Lower leg skin (tissue), 4 donors: ENCODE measurements around the gene GIT2. TPM values are rescaled to one million over a fixed set of nuclear protein-coding genes. Genes with fewer than 3 reads are reported as not detected.

Experiments used
- DNase-seq, 2 donors: peaks; one replicate each; pipeline ENCODE4 v3.0.0-alpha.2; 2019; ENCODE audit warnings: low spot score in 2 of 2
- H3K4me3 ChIP-seq: fragments of 200-600 bp; sonication (generic); 2 replicates; pipeline ENCODE4 v1.5.1; 2017; ENCODE audit warnings: mild to moderate bottlenecking, low read depth; ENCODE audit not compliant: poor library complexity, severe bottlenecking
- CTCF ChIP-seq, 3 donors: fragments of 450-650 bp; IDR thresholded peaks; one replicate each; pipeline ENCODE4 v1.5.1; 2016; ENCODE audit warnings: antibody characterized with exemption in 3 of 3, mild to moderate bottlenecking in 3 of 3, moderate library complexity in 2 of 3
- POLR2A ChIP-seq, 2 donors: fragments of 450-650 bp; IDR thresholded peaks; one replicate each; pipeline ENCODE4 v1.6.1; 2016 to 2017; ENCODE audit warnings: antibody characterized with exemption in 2 of 2, mild to moderate bottlenecking in 1 of 2, moderate library complexity in 1 of 2
- WGBS, 2 donors: methylation state at CpG; one replicate each; pipeline ENCODE4 v1.1.5; 2018; 5-methylcytosine and 5-hydroxymethylcytosine counted together
- intact Hi-C: fragments of 100-400 bp; cut with DNase I; formaldehyde crosslinking; loops from one replicate; pipeline ENCODE4 v1.15.0; 2023; ENCODE audit warnings: low total_unique reads
- total RNA-seq, 4 donors: library from RNA; depleted of rRNA; stranded (reverse); fragments of >200 nt; gene quantifications; one replicate each; pipeline ENCODE4 v1.1.0, GENCODE V29; 2016

GIT2 gene
- total RNA-seq, 4 donors from 2014 or later = 25.2 to 31.8 (median 28.5) TPM

GRCh38 chr12:109940339-109940923, 55.7 kb downstream of the GIT2 start:
- H3K4me3 ChIP-seq = no peak overlapping the region
- intact Hi-C loops = no loop called here
- 71 to 73% methylated on average over 6 of the region's 6 CpGs for WGBS, 2 donors
- TF ChIP-seq CTCF (IDR thresholded peaks at IDR 0.05) (no peak), POLR2A (IDR thresholded peaks at IDR 0.05) (no peak)
- DNase-seq = no peak

- no peak for TF ChIP-seq POLR2A (IDR thresholded peaks at IDR 0.05)
- intact Hi-C loops = no loop called here
- 79 to 83% methylated on average over 2 of the region's 2 CpGs for WGBS, 2 donors
Observed at GRCh38 chr12:109939504-109939903, 56.7 kb downstream of the GIT2 start.

DNA sequence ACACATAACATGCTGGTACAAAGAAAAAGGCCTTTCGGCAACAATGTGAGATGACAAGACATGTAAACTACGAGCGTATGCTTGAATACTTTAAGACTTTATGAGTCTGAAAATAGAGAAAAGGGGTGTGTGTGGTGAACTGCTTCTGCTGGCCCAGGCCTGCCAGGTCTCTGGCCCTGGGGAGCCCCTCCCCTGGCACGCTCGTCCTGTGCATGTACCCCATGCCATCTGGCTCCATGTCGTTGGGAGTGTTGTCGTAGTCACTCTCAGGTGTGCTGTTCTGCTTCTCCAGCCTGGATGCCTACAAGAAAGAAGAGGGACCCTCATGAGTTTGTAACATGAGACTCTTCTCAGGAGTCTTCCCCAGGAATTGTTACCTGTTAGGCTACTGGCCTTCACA, 57.2 kb downstream of the GIT2 start:
- TF ChIP-seq POLR2A (IDR thresholded peaks at IDR 0.05) (no peak), CTCF (IDR thresholded peaks at IDR 0.05) (no peak)
- 55 to 65% methylated on average over 7 of the region's 7 CpGs for WGBS, 2 donors
- intact Hi-C loops = no loop called here
- no peak for DNase-seq
- no peak overlapping the region for H3K4me3 ChIP-seq

More at GRCh38 chr12:109939504-109939903, 56.7 kb downstream of the GIT2 start:
- no peak overlapping the region for H3K4me3 ChIP-seq
- no peak for DNase-seq

GRCh38 chr12:109937371-109937770, 58.8 kb downstream of the GIT2 start:
- no peak overlapping the region for H3K4me3 ChIP-seq
- no peak for DNase-seq
- intact Hi-C loops = no loop called here

GRCh38 chr12:109934026-109934425, 62.1 kb downstream of the GIT2 start:
- intact Hi-C loops = no loop called here
- DNase-seq = no peak
- WGBS, 2 donors = 81% methylated on average over 5 of the region's 5 CpGs
- no peak overlapping the region for H3K4me3 ChIP-seq
- no peak for TF ChIP-seq CTCF (IDR thresholded peaks at IDR 0.05)
- no peak for TF ChIP-seq POLR2A (IDR thresholded peaks at IDR 0.05)

More at GRCh38 chr12:109937371-109937770, 58.8 kb downstream of the GIT2 start:
- TF ChIP-seq CTCF (IDR thresholded peaks at IDR 0.05) = no peak
- no peak for TF ChIP-seq POLR2A (IDR thresholded peaks at IDR 0.05)
- 78 to 97% methylated on average over 5 of the region's 5 CpGs for WGBS, 2 donors

DNA sequence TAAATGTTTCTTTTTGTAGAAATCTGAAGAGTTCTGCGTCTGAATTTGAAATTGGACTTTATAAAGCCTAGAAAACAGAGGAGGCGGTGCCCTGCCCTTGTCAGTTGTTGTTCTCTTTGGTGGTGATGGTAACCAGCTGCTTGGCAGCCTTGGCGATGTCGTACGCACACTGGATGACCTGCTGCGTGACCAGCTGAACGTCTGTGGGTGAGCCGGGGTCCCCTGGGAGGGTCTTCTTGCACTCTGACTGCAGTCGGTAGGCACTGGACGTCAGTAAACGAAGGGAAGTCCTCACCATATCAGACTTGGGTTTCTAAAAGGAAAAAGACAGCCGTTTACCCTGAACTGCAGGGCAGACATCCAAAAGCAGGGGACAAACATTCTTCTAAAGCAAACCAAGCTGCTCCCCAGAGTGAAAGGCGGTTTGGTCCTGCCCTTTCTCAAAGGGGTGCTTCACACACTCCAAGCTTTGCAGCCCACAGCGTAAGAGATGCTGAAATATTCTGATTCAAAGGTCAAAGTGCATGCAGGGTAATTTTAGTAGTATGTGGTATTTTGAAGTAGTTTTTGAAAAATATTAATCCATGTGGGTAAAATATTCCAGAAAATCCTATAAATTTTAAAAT, 63.2 kb downstream of the GIT2 start:
- no peak for DNase-seq
- TF ChIP-seq POLR2A (IDR thresholded peaks at IDR 0.05) (no peak), CTCF (IDR thresholded peaks at IDR 0.05) (no peak)
- intact Hi-C loops = no loop called here
- 68 to 74% methylated on average over 14 of the region's 14 CpGs for WGBS, 2 donors
- no peak overlapping the region for H3K4me3 ChIP-seq
